ENCODE measurements around the gene NR1D1. TPM values are rescaled to one million over a fixed set of nuclear protein-coding genes. Genes with fewer than 3 reads are reported as not detected.

Gene NR1D1
- total RNA-seq, 1 experiment from 2014 or later, result 63.7 TPM

- DNase-seq (ENCODE audit: low read depth, low spot score) (no peak), ATAC-seq (no peak)
- POLR2A ChIA-PET, result interaction anchor here (0.6 to 1.6 kb wide), 2 partner anchors 26 to 41 kb away, joined by 3 to 4 read pairs; partner anchors contain the start of gene NR1D1
- Histone ChIP-seq H3K4me2 (ENCODE audit: low read length) (no peak overlapping the region), H3K9ac (ENCODE audit: low read length) (no peak overlapping the region), H3K9me3 (ENCODE audit: control insufficient read depth in 1 of 2, insufficient read depth in 1 of 2, low read depth in 1 of 2, low read length in 2 of 2) (no peaks in the 10 kb centered on the region), H3K36me3 (ENCODE audit: control insufficient read depth in 1 of 2, insufficient read depth in 2 of 2, low read length in 2 of 2) (no peaks in the 10 kb centered on the region), H3K27ac (ENCODE audit: low read depth, low read length) (no peak overlapping the region), H3K27me3 (ENCODE audit: insufficient read depth, low read length) (no peaks in the 10 kb centered on the region), H3K4me1 (ENCODE audit: control insufficient read depth in 1 of 2, insufficient read depth in 2 of 2, low read length in 2 of 2) (peaks cover 17 to 25% of the 10 kb centered on the region in 2 experiments), H2AFZ (ENCODE audit: low read depth, low read length, poor library complexity, severe bottlenecking) (no peak overlapping the region), H3K79me2 (ENCODE audit: insufficient read depth, low read length) (no peaks in the 10 kb centered on the region), H4K20me1 (ENCODE audit: insufficient read depth) (no peaks in the 10 kb centered on the region), H3K4me3 (replicated peaks in 1 of 2; ENCODE audit: low read depth in 1 of 2, low read length in 2 of 2) (no peak overlapping the region), H3K9me2 (ENCODE audit: insufficient read depth) (no peaks in the 10 kb centered on the region)
- BruUV-seq (replicated peaks), result no TSS peak
- CTCF ChIA-PET, result interaction anchor here (1.3 to 1.6 kb wide), 2 partner anchors 16 to 53 kb away, joined by 3 to 7 read pairs; no protein-coding TSS in a partner anchor
- RAD21 ChIA-PET (ENCODE audit: low non-redundant PET in 1 of 2, low total read pairs in 2 of 2, uncharacterized antibody in 2 of 2, unreplicated experiment in 2 of 2), result no interaction called here
- TF ChIP-seq ZNF274 (IDR thresholded peaks at IDR 0.05; ENCODE audit: low read depth, low read length) (no peak), CBX3 (IDR thresholded peaks at IDR 0.05; ENCODE audit: low read depth) (no peak), EZH2phosphoT487 (IDR thresholded peaks at IDR 0.05; ENCODE audit: borderline replicate concordance) (no peak), EGR1 (IDR thresholded peaks at IDR 0.05; ENCODE audit: low read depth) (no peak), SIN3A (IDR thresholded peaks at IDR 0.05; ENCODE audit: low read depth) (no peak), MAX (IDR thresholded peaks at IDR 0.05) (no peak), POLR2A (IDR thresholded peaks at IDR 0.05; ENCODE audit: borderline replicate concordance, extremely low read depth, insufficient read depth, insufficient read length) (no peak), ZBTB33 (IDR thresholded peaks at IDR 0.05; ENCODE audit: extremely low read depth, insufficient replicate concordance, low read length) (no peak), TCF7L2 (IDR thresholded peaks at IDR 0.05; ENCODE audit: borderline replicate concordance, extremely low read depth, insufficient read depth, insufficient read length) (no peak), POLR2AphosphoS5 (IDR thresholded peaks at IDR 0.05; ENCODE audit: low read depth, low read length) (no peak), SP1 (IDR thresholded peaks at IDR 0.05; ENCODE audit: low read depth) (no peak), CEBPB (IDR thresholded peaks at IDR 0.05; ENCODE audit: low read depth) (no peak), YY1 (IDR thresholded peaks at IDR 0.05; ENCODE audit: extremely low read depth, insufficient replicate concordance, low read depth, low read length) (no peak), ATF3 (IDR thresholded peaks at IDR 0.05) (no peak)
- intact Hi-C loops (cut with micrococcal nuclease), result no loop called here
Observed at GRCh38 chr17:40059729-40060475, 40.5 kb downstream of the NR1D1 start.
